ENCODE data around the gene NSD1.

Gene NSD1

GRCh38 chr5:177133096-177133852 lies at the start of gene NSD1:
Gene NSD1 (plus strand): TSS chr5:177133773. CDS start chr5:177135104, 1,331 bp downstream.
- Mint-ChIP-seq H3K4me3 (peak within 1 kb of the TSS; percentile 88), H3K27ac (peak within 1 kb of the TSS; percentile 90), H3K27me3 (no peaks in the 10 kb centered on the region), H3K4me1 (peaks cover 64% of the 10 kb centered on the region), H3K9me3 (no peaks in the 10 kb centered on the region), H3K36me3 (peaks cover 26% of the 10 kb centered on the region)
- DNase-seq = peak; percentile 90
- CTCF ChIA-PET = interaction anchor here (1.1 kb wide), 1 partner anchor 236 kb away, joined by 3 read pairs; no protein-coding TSS in a partner anchor

GRCh38 chr5:177084175-177084574 lies 49.4 kb upstream of the NSD1 start:
- H3K9me3 Mint-ChIP-seq = no peaks in the 10 kb centered on the region
- CTCF ChIA-PET = interaction anchor here (1.2 to 4.3 kb wide), 3 partner anchors 11 to 424 kb away, joined by 3 to 25 read pairs (median 5); no protein-coding TSS in a partner anchor
- H3K36me3 Mint-ChIP-seq = no peaks in the 10 kb centered on the region
- DNase-seq = no peak
- peaks cover 8% of the 10 kb centered on the region for H3K4me1 Mint-ChIP-seq
- H3K4me3 Mint-ChIP-seq = no peak overlapping the region
- H3K27me3 Mint-ChIP-seq = peaks cover 66% of the 10 kb centered on the region
- H3K27ac Mint-ChIP-seq = no peak overlapping the region

GRCh38 chr5:177085985-177086653 lies 47.5 kb upstream of the NSD1 start:
- no peaks in the 10 kb centered on the region for H3K9me3 Mint-ChIP-seq
- no peak overlapping the region for H3K27ac Mint-ChIP-seq
- H3K4me3 Mint-ChIP-seq = peak overlapping the region; percentile 52
- H3K4me1 Mint-ChIP-seq = peaks cover 8% of the 10 kb centered on the region
- no peak for DNase-seq
- CTCF ChIA-PET = interaction anchor here (0.7 to 4.3 kb wide), 4 partner anchors 8 to 224 kb away, joined by 3 to 25 read pairs (median 10); no protein-coding TSS in a partner anchor
- H3K27me3 Mint-ChIP-seq = peaks cover 79% of the 10 kb centered on the region
- no peaks in the 10 kb centered on the region for H3K36me3 Mint-ChIP-seq

- Mint-ChIP-seq H3K4me3 (peak within 1 kb of the TSS; percentile 52), H3K27ac (no peak within 1 kb of the TSS), H3K27me3 (peaks cover 82% of the 10 kb centered on the region), H3K4me1 (peaks cover 8% of the 10 kb centered on the region), H3K36me3 (no peaks in the 10 kb centered on the region), H3K9me3 (no peaks in the 10 kb centered on the region)
- CTCF ChIA-PET = interaction anchor here (0.6 to 4.3 kb wide), 6 partner anchors 9 to 81 kb away, joined by 3 to 25 read pairs (median 4); partner anchors contain the start of gene UIMC1
- DNase-seq = peak; percentile 74
These were observed 46.7 kb upstream of the NSD1 start, which contains the start of gene FGFR4 for GRCh38 chr5:177086654-177087397. Gene FGFR4 (plus strand): TSS chr5:177086915. CDS start chr5:177089603, 2,688 bp downstream.

GRCh38 chr5:177087398-177088005 lies 46.1 kb upstream of the NSD1 start:
- H3K4me1 Mint-ChIP-seq = peaks cover 8% of the 10 kb centered on the region
- DNase-seq = no peak
- H3K36me3 Mint-ChIP-seq = no peaks in the 10 kb centered on the region
- H3K27ac Mint-ChIP-seq = no peak overlapping the region
- H3K27me3 Mint-ChIP-seq = peaks cover 77% of the 10 kb centered on the region
- peak overlapping the region; percentile 28 for H3K4me3 Mint-ChIP-seq
- CTCF ChIA-PET = interaction anchor here (0.6 to 4.3 kb wide), 5 partner anchors 14 to 81 kb away, joined by 3 to 25 read pairs (median 4); partner anchors contain the start of gene UIMC1
- H3K9me3 Mint-ChIP-seq = no peaks in the 10 kb centered on the region

GRCh38 chr5:177089127-177089526 lies 44.4 kb upstream of the NSD1 start:
- Mint-ChIP-seq H3K27me3 (peaks cover 61% of the 10 kb centered on the region), H3K4me1 (peaks cover 8% of the 10 kb centered on the region), H3K36me3 (no peaks in the 10 kb centered on the region), H3K27ac (no peak overlapping the region), H3K9me3 (no peaks in the 10 kb centered on the region), H3K4me3 (no peak overlapping the region)
- DNase-seq = no peak
- CTCF ChIA-PET = no interaction called here

- Mint-ChIP-seq H3K27me3 (peaks cover 64% of the 10 kb centered on the region), H3K4me1 (peaks cover 8% of the 10 kb centered on the region)
- CTCF ChIA-PET = no interaction called here
These were observed 43.5 kb upstream of the NSD1 start for GRCh38 chr5:177089825-177090641.

GRCh38 chr5:177090813-177091212 lies 42.8 kb upstream of the NSD1 start:
- CTCF ChIA-PET = no interaction called here
- Mint-ChIP-seq H3K36me3 (no peaks in the 10 kb centered on the region), H3K4me3 (no peak overlapping the region), H3K27me3 (peaks cover 56% of the 10 kb centered on the region), H3K27ac (no peak overlapping the region), H3K9me3 (no peaks in the 10 kb centered on the region), H3K4me1 (peaks cover 8% of the 10 kb centered on the region)
- no peak for DNase-seq

More at GRCh38 chr5:177089825-177090641, 43.5 kb upstream of the NSD1 start:
- Mint-ChIP-seq H3K9me3 (no peaks in the 10 kb centered on the region), H3K4me3 (no peak overlapping the region), H3K36me3 (no peaks in the 10 kb centered on the region), H3K27ac (no peak overlapping the region)
- DNase-seq = no peak

- Mint-ChIP-seq H3K4me1 (peaks cover 4% of the 10 kb centered on the region), H3K27ac (no peak overlapping the region), H3K36me3 (no peaks in the 10 kb centered on the region), H3K27me3 (peaks cover 52% of the 10 kb centered on the region), H3K9me3 (no peaks in the 10 kb centered on the region), H3K4me3 (no peak overlapping the region)
- CTCF ChIA-PET = no interaction called here
- DNase-seq = no peak
These were observed 42.3 kb upstream of the NSD1 start for GRCh38 chr5:177091232-177091631.

GRCh38 chr5:177092178-177093081 lies 41.1 kb upstream of the NSD1 start:
- Mint-ChIP-seq H3K36me3 (no peaks in the 10 kb centered on the region), H3K4me1 (peaks cover 2% of the 10 kb centered on the region), H3K9me3 (no peaks in the 10 kb centered on the region), H3K27me3 (peaks cover 47% of the 10 kb centered on the region), H3K4me3 (no peak overlapping the region), H3K27ac (no peak overlapping the region)
- DNase-seq = no peak
- CTCF ChIA-PET = no interaction called here

- CTCF ChIA-PET = interaction anchor here (0.6 kb wide), 1 partner anchor 433 kb away, joined by 3 read pairs; no protein-coding TSS in a partner anchor
- Mint-ChIP-seq H3K4me1 (no peaks in the 10 kb centered on the region), H3K4me3 (no peak overlapping the region), H3K9me3 (no peaks in the 10 kb centered on the region), H3K27me3 (peaks cover 42% of the 10 kb centered on the region), H3K36me3 (no peaks in the 10 kb centered on the region), H3K27ac (no peak overlapping the region)
- no peak for DNase-seq
These were observed 40.4 kb upstream of the NSD1 start for GRCh38 chr5:177093082-177093712.

- H3K27me3 Mint-ChIP-seq = peaks cover 36% of the 10 kb centered on the region
- H3K9me3 Mint-ChIP-seq = no peaks in the 10 kb centered on the region
- H3K27ac Mint-ChIP-seq = no peak overlapping the region
- H3K36me3 Mint-ChIP-seq = no peaks in the 10 kb centered on the region
- no peak overlapping the region for H3K4me3 Mint-ChIP-seq
- DNase-seq = no peak
- CTCF ChIA-PET = interaction anchor here (0.6 to 1.4 kb wide), 2 partner anchors 433 to 435 kb away, joined by 3 read pairs; no protein-coding TSS in a partner anchor
- H3K4me1 Mint-ChIP-seq = no peaks in the 10 kb centered on the region
These were observed 39.8 kb upstream of the NSD1 start for GRCh38 chr5:177093803-177094202.
